Activated CD4-positive, alpha-beta T cell treated with anti-CD3 and anti-CD28 coated beads, Interleukin-2, amount 50 U/mL, for 16 hours (primary cell): Measurements from ENCODE around the gene KIF6.
"Not testable (repeated sequence)": the region's sequence is repeated elsewhere in the genome, so short reads cannot be mapped to it uniquely, and the experiment has no call there.

Experiments used
- DNase-seq: peaks from one replicate; pipeline ENCODE4 v3.0.0-alpha.2; 2020

KIF6 gene

GRCh38 chr6:39303425-39304153 lies 421.6 kb downstream of the KIF6 start:
- DNase-seq = no peak

- DNase-seq = peak; percentile 88
These were observed 422.4 kb downstream of the KIF6 start for GRCh38 chr6:39302669-39303424.

- DNase-seq = no peak
These were observed 423.2 kb downstream of the KIF6 start for GRCh38 chr6:39302011-39302410.

- DNase-seq = no peak
These were observed 423.6 kb downstream of the KIF6 start for GRCh38 chr6:39301606-39302005.

- DNase-seq = no peak
These were observed 424.5 kb downstream of the KIF6 start for GRCh38 chr6:39300739-39301138.

GRCh38 chr6:39298061-39298460 lies 427.1 kb downstream of the KIF6 start:
- DNase-seq = no peak

DNA sequence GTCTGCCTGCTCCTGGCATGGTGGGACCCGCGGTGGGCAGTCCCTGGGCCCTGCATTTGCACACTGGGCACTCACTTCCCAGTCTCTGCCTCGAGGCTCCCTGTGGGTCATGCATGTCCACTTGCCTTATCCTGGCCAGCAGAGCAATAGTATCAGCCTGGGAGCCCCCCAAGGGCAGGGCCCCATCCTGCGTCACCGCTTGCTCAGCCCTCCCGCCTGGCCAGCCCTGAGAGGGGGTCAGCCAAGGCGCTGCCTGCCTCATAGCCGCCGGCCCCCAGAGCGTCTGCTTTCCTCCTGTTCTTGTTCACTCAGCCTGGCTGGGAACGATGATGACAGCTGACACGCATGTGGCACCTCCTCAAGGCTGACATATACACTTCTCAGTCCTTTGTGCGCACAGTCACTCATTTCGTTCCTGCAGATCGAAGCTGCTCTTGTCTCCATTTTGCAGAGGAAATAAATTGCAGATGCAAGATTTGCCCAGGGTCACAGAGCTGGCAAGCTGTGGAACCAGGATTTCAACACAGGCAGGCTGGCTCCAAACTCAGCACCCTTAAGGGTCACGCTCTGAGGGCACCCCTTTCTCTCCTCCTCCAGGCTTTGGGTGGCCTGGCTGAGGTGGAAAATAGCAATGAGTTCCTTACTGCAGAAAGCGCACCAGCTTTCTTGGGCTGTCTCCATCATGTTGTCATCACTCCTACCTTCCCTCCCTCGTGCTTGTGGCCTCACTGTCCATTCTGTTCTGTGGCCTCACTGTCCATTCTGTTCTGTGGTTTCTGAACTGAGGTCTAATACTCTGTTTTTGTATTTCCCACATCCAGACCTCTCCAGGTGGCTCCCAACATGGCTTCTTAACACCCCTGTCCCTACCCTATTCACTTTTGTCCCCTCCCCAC lies 428.2 kb downstream of the KIF6 start:
- DNase-seq = no peak

DNA sequence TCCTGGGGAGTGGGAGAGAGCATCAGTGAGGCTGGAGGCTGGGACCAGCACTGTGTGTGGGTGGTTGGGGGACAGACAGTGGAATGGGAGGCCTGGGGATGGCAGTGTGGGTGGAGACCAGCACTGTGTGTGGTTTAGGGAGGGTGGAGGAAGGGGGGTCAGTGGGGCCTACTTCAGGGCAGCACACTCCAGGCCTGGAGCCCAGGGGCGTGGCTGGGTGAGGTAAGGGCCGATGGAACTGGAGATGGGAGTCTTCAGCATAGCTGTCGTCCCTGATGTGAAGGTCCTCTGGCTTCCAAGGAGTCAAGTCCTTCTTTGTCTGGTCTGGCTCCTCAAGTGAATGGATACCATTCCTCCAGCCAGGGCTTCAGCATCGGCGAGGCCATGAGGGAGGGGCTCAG lies 429.6 kb downstream of the KIF6 start:
- DNase-seq = no peak

DNA sequence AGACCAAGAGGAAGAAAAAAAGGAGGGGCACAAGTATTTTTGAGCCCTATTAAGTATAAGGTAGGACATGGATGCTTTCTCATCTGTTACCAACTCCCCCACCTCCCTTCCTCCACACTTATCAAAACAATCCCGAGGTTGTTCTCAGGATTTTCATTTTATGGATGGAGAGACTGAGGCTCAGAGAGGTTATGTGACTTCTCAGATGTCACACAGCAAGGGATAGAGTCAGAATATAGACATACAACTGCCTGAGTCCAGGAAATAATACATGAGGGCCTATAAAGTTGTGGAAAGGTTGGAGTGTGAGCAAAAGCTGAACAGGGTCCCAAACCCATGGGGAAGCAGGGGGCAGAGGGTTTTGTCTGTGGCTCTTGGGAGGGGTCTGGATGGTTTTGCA lies 430.3 kb downstream of the KIF6 start:
- no peak for DNase-seq

- no peak for DNase-seq
These were observed 431.1 kb downstream of the KIF6 start for GRCh38 chr6:39294133-39294532.

- DNase-seq = no peak
These were observed 432.6 kb downstream of the KIF6 start for GRCh38 chr6:39292637-39293036.

GRCh38 chr6:39289490-39289889 lies 435.7 kb downstream of the KIF6 start:
- peak; percentile 8 for DNase-seq

DNA sequence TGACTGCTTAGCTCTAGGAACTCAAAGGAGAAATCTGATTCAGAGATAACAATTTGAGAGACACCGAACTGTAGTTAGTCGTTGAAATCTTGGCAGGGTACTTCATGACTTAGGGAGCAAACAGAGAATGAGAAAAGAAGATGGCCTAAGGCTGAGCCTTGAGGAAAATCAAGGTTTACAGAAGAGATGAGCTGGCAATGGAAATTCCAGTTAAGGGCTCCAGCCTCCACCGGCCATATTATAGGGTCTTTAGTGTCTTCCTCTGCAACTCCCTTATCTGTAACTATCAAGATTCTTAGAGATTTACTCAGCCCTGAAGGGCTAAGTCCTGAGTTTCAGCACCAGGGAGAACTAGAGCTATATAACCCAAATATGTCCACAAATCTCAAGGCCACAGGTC lies 437.6 kb downstream of the KIF6 start:
- no peak for DNase-seq

DNA sequence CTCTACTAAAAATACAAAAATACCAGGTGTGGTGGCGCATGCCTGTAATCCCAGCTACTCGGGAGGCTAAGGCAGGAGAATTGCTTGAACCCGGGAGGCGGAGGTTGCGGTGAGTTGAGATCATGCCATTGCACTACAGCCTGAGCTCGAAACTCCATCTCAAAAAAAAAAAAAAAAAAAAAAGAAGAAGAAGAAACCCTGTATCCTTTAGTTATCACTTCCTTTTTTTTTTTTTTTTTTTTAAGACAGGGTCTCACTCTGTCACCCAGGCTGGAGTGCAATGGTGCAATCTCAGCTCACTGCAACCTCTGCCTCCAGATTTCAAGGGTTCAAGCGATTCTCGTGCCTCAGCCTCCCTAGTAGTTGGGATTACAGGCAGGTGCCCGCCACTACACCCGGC lies 438.6 kb downstream of the KIF6 start:
- not testable (repeated sequence) for DNase-seq

- no peak for DNase-seq
These were observed 442.4 kb downstream of the KIF6 start for GRCh38 chr6:39282774-39283173.

GRCh38 chr6:39281312-39281980 lies 443.8 kb downstream of the KIF6 start:
- DNase-seq = no peak

DNA sequence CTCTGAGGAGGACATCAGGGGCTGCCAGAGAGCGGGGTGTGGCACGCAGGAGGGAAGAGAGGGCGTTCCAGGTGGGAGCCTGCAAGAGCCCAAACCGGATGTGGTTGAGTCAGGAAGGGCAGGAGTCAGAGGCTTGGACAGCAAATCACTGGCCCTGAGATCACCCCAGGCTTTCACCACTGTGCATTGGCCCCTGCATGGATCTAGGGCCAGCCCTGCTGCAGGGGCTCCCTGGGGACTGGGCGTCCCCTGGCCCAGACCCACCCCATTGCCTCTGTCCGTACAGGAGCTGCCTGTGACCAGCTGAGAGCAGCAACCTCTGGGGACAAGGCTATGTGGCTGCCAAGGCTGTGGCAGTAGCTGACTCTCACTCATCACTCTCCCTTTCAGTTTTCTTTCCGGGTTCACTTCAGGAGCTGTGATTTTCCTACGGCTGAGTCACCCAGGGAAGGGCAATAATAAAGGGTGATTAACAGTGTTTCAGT lies 444.9 kb downstream of the KIF6 start:
- DNase-seq = no peak
